GM18951 (cell line): ENCODE data around the gene PXK.

Source experiments
- POLR2A ChIP-seq: IDR thresholded peaks from 4 replicates; pipeline ENCODE4 v1.6.1; 2011; ENCODE audit warnings: mild to moderate bottlenecking; ENCODE audit not compliant: insufficient read length, insufficient read depth; ENCODE audit errors: extremely low read depth
- in situ Hi-C: fragments of 300-500 bp; cut with MboI; formaldehyde crosslinking; loops from one replicate; pipeline ENCODE4 v1.12.0; 2022; ENCODE audit warnings: low sequenced_read_pairs, mixed read lengths, inconsistent platforms; ENCODE audit not compliant: unreplicated experiment

The PXK gene

GRCh38 chr3:58416191-58416590 lies 83.5 kb downstream of the PXK start:
- TF ChIP-seq POLR2A = no peak
- in situ Hi-C loops = loop anchor here (5.0 kb wide), 1 partner anchor 84 kb away; the partner anchor contains the start of gene PXK

- TF ChIP-seq POLR2A = no peak
- in situ Hi-C loops = loop anchor here (5.0 kb wide), 1 partner anchor 85 kb away; the partner anchor contains the start of gene PXK
Observed at GRCh38 chr3:58417075-58417474, 84.4 kb downstream of the PXK start.

- TF ChIP-seq POLR2A = no peak
- in situ Hi-C loops = loop anchor here (5.0 kb wide), 1 partner anchor 86 kb away; the partner anchor contains the start of gene PXK
Observed at GRCh38 chr3:58418227-58418626, 85.5 kb downstream of the PXK start.

GRCh38 chr3:58419780-58420507 lies 87.3 kb downstream of the PXK start:
- in situ Hi-C loops = loop anchor here (5.0 kb wide), 1 partner anchor 88 kb away; the partner anchor contains the start of gene PXK
- TF ChIP-seq POLR2A = no peak

GRCh38 chr3:58421004-58421403 lies 88.3 kb downstream of the PXK start:
- in situ Hi-C loops = no loop called here
- TF ChIP-seq POLR2A = no peak

- in situ Hi-C loops = no loop called here
- TF ChIP-seq POLR2A = no peak
Observed at GRCh38 chr3:58422756-58423325, 90.1 kb downstream of the PXK start.

- in situ Hi-C loops = no loop called here
- TF ChIP-seq POLR2A = no peak
Observed at GRCh38 chr3:58424613-58425012, 91.9 kb downstream of the PXK start.

GRCh38 chr3:58425782-58426181 lies 93.1 kb downstream of the PXK start:
- TF ChIP-seq POLR2A = no peak

GRCh38 chr3:58427661-58428361 lies 95.1 kb downstream of the PXK start:
- no peak for TF ChIP-seq POLR2A
- in situ Hi-C loops = no loop called here

More at GRCh38 chr3:58425782-58426181, 93.1 kb downstream of the PXK start:
- in situ Hi-C loops = no loop called here

GRCh38 chr3:58429657-58430056 lies 97.0 kb downstream of the PXK start:
- in situ Hi-C loops = no loop called here
- TF ChIP-seq POLR2A = no peak

- in situ Hi-C loops = no loop called here
- no peak for TF ChIP-seq POLR2A
Observed at GRCh38 chr3:58432905-58433304, 100.2 kb downstream of the PXK start.

GRCh38 chr3:58433400-58434167 lies 100.9 kb downstream of the PXK start, which contains the start of gene PDHB:
Gene PDHB (minus strand): TSS chr3:58433832. CDS start chr3:58433809, 23 bp downstream.
- TF ChIP-seq POLR2A = peak; percentile 89

GRCh38 chr3:58434168-58434504 lies 101.4 kb downstream of the PXK start:
- TF ChIP-seq POLR2A = no peak

More at GRCh38 chr3:58433400-58434167, 100.9 kb downstream of the PXK start, which contains the start of gene PDHB:
- in situ Hi-C loops = no loop called here

GRCh38 chr3:58434511-58434910 lies 101.8 kb downstream of the PXK start:
- no peak for TF ChIP-seq POLR2A
- in situ Hi-C loops = no loop called here

More at GRCh38 chr3:58434168-58434504, 101.4 kb downstream of the PXK start:
- in situ Hi-C loops = no loop called here
